GM18858 (cell line): Measurements from ENCODE around the gene SMARCE1.

Source experiments
- ATAC-seq: cut with Tn5 transposase; IDR thresholded peaks from one replicate; pipeline ENCODE4 v1.9.1; 2021; ENCODE audit not compliant: unreplicated experiment

SMARCE1 gene

DNA sequence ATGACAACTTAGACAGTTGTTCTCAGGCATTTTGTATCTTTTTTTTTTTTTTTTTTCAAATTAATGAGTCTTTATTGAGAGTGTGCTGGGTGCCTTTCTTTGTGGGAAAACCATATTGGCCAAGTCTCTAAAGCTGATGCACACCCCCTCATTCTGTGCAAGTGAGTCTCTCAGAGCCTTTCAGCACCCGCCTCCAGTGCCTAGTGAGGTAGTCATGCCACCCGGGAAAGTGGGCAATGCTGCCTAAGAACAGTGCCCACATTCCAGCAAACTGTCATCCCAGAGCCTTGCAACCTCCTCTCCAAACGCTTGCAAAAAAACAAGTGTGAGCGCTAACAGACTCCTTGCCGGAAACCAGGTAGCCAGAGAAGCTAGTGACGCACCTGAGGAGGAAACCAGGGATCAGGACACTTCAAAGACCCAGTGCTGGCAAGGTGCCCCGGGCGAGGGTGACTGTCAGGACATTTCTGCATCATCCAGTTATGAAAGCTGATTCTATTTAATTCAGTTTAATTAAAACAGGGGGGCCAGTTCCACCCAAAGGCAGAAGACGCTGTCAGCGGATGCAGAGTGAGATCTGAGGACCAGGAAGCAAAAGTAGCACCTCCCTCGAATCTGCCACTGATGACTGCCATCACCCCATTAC is 34.9 kb downstream of the SMARCE1 start:
- no peak for ATAC-seq

DNA sequence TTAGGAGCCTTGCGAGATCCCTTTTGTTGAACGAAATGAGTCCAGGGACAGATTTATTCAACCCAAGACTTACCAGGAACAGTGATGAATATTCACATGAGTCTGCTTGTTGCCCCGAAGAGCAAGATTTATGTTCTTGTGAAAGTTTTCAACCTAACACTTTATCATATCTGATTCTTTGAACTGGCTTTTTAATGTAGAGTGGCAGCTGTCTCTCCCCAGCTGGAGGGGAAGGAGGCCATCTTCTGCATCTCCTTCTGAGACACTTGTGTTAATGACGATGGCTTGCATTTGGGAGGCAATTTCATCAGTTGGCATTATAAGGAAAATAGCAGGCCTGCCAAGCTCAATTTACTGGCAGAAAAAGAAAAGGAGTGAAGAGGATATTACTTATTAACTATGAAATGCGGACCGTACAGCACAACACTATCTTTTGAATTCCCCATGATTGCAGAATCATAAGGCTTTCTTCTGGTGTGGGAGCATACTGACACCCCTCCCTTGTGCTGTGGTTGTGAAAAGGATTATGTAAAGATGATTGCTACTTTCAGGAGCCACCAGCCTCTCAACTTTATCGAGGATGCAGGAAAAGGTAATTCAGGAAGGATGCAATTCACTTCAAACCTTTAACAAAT is 35.7 kb downstream of the SMARCE1 start:
- no peak for ATAC-seq

DNA sequence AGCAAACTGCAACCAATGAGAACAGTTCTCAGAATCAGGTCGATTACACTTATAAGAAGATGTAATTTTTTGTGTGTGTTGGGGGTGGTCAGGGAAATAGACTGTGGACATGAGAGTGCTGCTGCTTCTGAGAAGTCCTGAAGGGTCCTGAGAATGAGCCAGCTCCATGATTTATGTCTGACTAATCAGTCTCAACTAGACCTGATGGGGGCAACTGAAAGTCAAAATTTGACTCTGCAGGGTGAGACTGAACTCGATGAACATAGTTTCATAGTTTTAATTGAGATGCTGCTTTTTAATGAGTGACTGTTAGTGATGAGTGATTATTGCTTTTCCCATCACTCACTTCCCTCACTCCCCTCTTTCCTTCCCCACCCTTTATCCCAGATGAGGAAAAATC is 37.3 kb downstream of the SMARCE1 start:
- ATAC-seq, result no peak

DNA sequence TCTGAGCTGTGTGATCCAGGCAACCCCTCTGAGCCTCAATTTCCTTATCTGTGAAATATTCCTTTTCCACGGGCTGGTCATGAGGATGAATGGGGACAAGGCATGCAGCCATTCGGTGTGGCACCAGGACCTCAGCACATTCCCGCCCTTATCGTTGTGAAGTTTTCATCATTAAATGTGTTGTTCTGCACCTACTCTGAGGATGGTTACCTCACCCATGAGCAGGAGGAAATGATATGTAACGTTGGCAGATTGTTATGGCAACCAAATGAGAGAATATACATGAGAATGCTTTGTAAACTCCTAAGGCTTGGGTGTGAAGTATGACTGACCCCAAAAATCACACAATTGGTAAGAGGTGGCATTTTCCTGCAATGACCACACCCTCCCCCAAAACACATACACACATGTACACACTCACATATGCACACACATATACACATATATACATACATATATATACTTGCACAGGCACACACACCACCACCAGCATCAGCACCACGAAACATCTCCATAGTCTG is 39.5 kb downstream of the SMARCE1 start:
- ATAC-seq, result no peak

DNA sequence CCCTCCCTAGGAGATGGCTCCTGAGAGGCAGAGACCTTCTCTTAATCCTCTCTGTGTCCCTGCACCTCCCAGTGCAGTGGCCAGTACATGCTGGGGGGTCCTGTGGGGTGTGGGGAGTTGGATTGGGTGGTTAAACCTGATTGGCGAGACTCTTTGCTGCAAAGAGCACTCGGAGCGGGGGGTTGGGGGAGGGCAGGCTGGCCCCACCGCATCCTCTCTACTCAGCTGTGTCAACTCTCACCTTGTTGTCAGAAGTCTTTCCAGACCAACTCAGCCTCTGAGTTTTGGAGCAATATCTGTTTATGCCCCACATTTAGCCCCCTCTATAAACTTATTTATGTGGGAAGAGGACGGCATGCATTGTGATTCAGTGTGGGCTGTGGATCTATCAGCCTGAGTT is 40.0 kb downstream of the SMARCE1 start:
- ATAC-seq, result no peak

DNA sequence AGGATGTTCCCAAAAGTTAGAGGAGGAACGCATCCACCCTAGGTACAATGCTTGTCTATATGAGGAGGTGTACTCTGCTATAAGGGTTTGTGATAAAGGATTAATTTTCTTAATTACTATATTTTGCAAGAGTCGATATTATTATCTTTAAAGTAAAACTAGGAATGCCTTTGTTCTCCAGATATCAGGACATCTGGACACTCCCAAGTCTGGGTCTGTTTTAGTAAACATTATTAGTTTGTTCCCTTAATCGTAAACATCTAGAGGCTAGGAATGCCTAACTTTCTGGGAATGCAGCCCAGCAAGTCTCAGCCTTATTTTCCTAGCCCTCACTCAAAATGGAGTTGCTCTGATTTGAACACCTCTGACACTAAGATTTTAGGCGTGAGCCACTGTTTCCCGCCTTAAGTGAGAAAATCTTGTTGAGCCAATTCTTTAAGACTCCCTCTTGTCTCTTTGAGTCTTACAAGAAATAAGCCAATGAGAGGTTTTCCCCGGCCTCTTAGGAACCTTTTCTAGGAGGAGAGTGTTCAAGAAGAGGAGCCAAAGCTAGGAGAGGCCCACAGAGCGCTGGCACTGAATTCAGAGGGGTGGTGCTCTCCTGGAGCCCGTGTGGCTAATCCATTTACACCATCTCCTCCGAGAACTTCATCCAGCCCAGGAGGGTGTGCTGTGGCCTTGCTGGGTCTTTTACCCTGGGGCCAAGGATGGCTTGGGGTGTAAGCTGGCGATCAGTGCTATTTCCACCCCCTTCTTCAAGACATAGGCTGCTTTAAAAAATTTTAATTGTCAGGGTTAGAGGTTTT is 40.9 kb downstream of the SMARCE1 start:
- no peak for ATAC-seq

DNA sequence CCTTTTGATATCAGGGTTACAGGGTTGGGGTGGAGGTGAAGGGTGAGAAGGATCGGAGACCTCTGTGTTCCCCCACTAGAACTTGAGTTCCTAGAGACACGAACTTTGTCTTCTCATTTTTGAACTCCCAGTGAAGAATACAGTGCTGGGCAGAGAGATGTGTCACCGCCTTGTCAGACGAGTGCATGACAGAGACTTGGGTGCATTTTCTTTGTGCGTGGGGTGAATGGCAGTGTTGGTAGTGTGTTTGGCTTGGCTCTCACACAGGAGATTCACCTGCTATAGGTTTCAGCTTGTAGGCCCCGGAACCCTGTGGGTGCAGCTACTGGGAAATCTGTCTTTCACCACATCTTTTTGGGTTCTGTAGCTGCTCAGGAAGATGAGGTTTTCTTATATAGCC is 42.3 kb downstream of the SMARCE1 start:
- no peak for ATAC-seq

DNA sequence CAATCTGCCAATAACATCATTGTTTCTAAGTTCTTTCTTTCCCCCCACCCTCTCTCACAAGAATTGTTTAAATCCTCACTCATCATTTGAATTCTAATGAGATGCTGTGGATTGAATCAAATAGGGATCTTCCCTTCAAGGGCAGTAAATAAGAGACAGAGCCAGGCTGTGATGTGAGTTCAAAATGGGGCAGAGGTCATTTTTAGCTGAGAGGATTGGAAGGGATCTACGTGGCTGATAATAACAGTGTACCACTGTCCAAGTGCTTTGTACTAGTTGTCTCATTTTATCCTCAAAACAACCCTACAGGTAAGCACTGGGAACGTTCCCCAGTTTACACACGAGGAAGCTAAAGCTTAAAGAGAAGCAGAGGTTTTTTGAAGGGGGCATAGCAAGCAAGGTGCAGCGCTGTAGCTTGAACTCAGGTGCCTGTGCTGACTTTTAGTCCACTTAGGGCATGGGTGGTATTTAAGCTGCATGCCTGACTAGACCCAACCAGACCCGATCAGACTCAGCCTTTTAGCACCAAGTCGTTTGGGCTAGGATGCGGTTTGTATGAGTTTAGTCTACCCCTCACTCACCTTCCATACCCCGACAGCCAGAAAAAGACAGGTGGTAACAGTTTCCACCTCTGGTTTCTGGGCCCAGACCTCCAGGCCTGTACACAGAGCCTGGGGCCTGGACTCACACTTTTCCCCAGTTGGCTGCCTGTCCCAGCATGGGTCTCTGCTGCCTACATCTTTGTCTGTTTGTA is 43.1 kb downstream of the SMARCE1 start:
- no peak for ATAC-seq

DNA sequence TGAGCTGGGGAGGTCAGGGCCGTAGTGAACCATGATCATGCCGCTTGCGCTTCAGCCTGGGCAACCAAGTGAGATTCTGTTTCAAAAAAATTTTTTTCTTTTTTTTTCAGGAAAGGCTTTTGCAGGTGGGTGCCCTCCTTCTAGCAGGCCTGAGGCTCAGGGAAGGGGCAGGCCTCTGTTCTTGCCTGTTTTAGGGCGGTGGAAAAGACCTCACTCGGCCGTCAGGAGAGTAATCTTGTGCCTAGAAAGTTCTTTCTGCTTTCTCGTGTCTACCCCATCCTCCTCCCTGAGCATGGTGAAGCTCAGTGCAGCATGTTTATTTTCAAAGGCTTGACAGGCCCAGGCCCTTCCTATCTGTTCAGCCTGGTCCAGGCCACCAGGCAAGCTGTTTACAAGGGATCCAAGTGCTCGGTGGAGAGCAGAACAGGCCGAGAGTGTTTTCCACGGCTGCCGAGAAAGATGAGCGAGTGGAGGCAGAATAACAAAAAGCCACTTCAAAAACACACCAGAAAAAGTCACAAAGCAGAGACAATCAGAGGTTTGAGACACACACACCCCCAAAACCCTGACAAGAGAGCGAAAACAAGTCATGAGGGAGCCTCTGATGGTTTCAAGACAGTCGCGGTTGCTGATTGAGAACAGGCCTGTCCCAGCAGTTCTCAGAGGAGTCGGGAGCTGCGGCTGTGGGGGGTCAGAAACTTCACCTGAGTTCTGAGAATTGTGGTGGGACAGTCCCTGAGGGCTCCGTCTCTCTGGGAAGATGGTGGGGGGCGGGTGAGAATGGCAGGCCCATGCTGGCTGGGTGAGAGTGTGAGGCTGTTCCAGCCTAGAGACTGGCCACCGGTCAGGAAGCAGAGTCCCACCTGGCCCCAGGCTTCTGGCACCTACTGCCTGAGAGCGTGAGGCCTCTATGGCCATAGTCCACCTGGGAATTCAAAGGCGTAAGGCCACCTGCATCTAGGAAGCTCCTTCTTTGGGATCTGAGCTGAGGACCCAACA is 44.9 kb downstream of the SMARCE1 start:
- no peak for ATAC-seq

DNA sequence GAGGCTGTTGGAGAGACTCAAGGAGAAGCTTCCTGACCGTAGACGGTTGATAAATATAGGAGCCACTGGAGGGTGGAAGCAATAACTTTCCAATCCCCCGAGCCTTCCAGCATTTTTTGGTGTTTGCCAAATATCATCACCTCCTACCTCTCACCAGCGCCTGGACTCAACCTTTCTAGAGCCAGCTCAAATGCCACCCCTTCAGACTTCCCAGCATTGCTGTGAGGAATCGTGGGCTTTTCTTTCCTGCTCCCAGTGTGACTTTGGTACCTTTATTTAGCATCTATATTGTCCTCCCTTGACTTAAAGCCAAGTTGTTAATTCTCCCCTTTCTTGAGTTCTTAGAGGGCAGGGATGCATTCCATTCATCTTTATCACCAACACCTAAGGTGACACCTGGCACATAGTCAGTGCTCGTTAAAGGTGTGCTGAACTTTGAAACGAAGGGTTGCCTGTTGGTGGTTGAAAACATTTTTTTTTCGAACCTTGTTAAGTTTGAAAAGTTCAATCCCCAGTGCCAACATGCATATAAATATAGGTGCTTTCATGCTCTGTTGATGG is 47.1 kb downstream of the SMARCE1 start:
- ATAC-seq, result no peak

DNA sequence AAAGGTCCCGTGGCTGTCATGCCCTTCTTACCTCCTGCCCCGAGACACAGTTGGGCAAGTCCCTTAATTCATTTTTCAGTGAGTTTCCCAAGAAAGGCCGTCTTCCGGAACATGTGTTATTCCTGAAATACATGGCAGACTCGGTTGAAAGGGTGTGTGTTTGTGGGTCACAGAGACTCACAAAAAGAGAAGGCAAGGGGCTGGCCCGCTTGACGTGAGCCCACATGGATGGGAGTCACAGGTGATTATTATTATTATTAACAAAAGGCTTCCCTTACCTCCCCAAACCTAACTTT is 48.2 kb downstream of the SMARCE1 start:
- no peak for ATAC-seq

DNA sequence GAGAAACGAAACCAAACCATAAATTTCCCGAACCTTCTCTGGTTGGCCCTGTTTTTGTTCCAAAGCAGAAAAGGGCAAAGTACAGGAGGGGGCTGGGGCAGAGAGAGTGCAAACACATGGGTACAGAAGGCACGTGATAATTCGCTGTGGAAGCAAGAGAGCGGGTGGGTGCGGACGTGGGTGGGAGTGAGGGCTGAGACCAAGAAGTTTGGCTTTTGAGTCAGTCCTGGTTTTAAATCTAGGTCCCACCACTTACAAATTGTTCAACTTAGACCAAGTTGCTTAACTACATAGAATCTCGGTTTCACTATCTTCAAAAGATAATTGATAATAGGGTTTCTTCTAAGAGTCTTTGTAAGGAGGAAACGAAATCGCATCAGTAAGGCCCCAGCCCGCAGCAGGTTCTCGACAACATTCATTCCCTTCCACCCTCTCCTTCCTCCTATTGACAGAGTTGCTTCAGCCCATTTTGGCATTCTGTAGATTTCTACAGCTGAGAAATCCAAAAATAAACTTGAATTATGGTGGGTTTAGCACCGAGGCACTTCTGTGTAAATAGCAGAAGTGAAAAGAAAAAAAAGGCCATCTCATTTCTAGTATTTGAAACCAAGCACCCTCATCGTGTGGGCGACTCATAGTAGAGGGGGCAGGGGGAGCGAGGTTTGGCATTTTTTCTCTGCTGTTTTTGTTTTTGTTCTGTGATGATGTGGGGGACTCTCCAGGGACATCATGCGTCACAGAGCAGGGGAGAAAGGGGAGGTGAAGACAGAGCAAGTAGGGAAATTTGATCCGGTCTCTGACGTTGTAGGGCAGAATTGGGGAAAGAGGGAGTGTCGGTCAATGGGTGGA is 48.8 kb downstream of the SMARCE1 start:
- ATAC-seq, result peak; percentile 55

DNA sequence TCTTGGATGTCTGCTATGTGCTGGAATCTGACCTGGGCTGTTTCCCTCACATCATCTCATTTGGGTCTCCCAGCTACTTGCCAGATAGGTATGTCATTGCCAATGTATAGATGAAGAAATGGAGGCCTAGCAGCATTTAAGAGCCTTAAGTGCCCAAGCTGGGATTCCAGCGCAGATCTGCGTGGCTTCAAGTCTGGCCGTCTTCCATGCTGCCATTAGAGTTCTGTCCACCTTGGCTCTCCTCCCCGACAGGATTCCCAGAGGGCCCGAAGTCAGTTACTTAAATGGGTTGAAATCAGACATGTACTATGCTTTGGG is 49.4 kb downstream of the SMARCE1 start:
- no peak for ATAC-seq

DNA sequence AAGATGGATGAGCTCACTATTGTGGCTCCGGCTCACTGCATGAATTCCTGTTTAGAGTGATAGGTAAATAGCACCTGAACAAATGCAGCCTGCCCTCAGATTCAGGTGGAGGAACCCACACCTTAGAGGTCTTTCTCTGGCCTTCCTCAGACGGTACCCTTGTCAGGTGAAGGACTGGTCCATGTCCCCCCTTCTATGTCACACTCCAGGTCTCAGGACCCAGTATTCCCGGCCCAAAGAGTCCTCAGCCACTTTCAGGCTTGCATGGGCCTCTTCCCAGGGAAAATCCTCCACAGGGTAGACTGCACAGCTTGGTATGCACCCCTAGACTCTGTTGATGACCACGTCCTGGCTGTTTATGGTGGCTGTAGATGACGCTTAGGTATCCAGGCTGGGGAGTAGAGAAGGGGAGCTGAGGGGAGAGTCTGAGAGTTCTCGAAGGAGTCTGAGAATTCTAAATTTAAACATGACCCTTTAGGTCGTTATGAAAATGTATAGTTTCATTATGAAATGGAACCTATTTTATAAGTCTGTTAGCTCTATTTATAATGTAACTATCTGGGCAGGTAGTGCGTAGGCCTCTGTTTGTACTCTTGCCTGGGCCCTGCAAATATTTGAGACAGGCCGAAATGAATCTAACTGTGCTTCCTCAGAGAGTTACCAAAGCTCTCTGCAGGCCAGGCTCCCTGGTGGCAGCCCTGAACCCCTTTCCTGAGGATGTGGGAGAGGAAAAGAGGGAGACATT is 49.9 kb downstream of the SMARCE1 start:
- ATAC-seq, result no peak

DNA sequence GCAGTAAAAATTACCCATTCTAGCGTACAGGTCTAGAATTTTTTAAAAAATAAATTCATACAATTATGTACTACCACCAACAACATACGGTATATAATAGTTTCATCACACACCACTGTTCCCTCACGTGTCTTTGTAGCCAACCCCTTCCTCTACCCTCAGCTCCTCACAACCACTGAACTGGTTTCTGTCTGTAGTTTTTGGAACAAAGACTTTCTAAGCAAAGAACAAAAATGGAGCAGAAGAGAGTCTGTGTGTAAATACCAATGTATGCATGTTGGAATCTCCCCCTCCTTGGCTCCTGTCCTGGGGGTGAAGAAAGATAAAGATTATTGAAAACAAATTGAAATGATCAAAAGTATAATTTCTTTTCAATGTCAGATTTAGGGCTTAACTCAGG is 50.5 kb downstream of the SMARCE1 start:
- ATAC-seq, result no peak

DNA sequence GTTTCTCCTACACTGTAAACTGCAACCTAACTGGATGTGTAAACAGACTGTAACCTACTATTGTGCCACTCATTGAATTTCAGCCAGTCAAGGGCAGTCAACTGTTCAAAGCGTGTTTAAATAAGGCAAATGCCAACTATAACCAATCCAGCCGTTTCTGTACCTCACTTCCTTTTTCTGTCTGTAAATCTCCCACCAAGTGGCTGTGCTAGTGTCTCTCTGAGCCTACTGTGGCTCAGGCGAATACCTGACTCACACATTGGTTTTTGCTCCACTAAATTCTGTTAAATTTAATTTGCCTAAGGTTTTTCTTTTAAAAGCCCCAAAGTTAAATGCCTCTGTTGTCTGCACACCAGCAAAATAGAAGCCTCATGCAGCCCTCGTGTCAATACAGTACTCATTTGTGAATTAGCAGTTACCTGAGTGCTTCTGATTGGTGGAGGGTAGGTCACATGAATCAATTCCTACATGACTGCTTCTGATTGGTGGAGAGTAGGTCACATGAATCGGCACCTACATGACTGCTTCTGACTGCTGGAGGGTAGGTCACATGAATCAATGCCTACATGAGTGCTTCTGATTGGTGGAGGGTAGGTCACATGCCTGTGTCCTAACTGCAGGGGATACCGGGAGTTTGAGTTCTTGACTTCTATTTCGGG is 51.2 kb downstream of the SMARCE1 start:
- no peak for ATAC-seq

DNA sequence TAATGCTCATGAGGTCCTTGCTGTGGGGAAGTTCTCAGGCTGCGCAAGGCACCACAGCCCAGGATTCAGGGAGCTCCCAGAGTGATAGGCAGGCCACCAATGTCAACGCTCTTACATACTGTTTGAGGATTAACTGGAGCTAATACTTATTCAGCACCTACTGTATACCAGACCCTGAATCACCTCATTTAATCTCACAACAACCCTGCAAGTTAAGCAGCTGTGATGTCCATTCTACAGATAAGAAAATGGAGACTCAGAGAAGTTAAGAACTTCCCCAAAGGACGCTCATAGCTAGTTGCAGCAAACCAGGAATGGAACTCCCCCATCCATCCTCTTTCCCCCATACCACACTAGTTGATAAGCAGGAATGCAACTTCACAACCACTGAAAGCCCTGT is 56.9 kb downstream of the SMARCE1 start:
- no peak for ATAC-seq

DNA sequence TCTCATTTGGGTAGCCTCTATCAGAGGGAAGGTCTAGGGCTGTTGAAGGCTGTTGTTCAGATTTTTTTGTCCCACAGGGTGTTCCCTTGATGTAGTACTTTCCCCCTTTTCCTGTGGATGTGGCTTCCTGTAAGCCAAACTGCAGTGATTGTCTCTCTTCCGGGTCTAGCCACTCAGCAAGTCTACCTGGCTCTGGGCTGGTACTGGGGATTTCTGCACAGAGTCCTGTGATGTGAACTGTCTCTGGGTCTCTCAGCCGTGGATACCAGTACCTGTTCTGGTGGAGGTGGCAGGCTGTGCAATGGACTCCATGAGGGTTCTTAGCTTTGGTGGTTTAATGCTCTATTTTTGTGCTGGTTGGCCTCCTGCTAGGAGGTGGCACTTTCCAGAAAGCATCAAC is 59.1 kb downstream of the SMARCE1 start:
- no peak for ATAC-seq
